K562 (cell line): ENCODE results near the gene SOCS6. TPM values are rescaled to one million over a fixed set of nuclear protein-coding genes. Genes with fewer than 3 reads are reported as not detected.

Source experiments
- ATAC-seq: fragments of 200-7000 bp; cut with Tn5 transposase; 3 replicates; pipeline ENCODE4 v1.9.1; 2020; ENCODE audit warnings: moderate library complexity
- BruUV-seq: library from RNA; stranded (reverse); fragments of 400-500 nt; replicated peaks from 2 replicates; lab custom pipeline; 2021; lab: Mats Ljungman, UMichigan
- CTCF ChIA-PET: fragments of 300-600 bp; formaldehyde crosslinking; extraction: SDS; loops from one replicate; lab custom pipeline; 2021; ENCODE audit warnings: low intra/inter-chr PET ratio; lab: Yijun Ruan, JAX
- POLR2A ChIA-PET: fragments of 300-600, 350-650 bp; sonication (Branson Sonifier 250); formaldehyde crosslinking; extraction: SDS; loops from one replicate; lab custom pipeline; 2021; ENCODE audit warnings: antibody characterized with exemption, inconsistent platforms; lab: Yijun Ruan, JAX
- DNase-seq, 4 experiments: peaks; one replicate each; pipeline versions ENCODE4 v3.0.0 to v3.0.0-alpha.2; 2011 to 2018; ENCODE audit warnings: low spot score in 3 of 4, mixed read lengths in 3 of 4; ENCODE audit errors: extremely low read depth in 1 of 4
- FAIRE-seq: peaks from 2 replicates; lab custom pipeline; 2011; peaks lifted over from hg19 to GRCh38; lab: Jason Lieb, UNC
- H2AFZ ChIP-seq: 2 replicates; pipeline ENCODE4 v1.6.0; 2011; ENCODE audit warnings: low read depth, low read length, control low read depth, inconsistent platforms
- H3K27ac ChIP-seq: fragments of 200-600 bp; 3 replicates; pipeline ENCODE4 v1.8.0; 2011; ENCODE audit warnings: low read depth, mild to moderate bottlenecking, control low read depth, inconsistent platforms, low read length, moderate library complexity, mixed read lengths; ENCODE audit errors: extremely low read depth
- H3K27me3 ChIP-seq, 2 experiments: fragments of 300-600 bp in 1 of 2; 2 replicates in 1 of 2; 3 replicates in 1 of 2; pipeline versions ENCODE4 v1.6.0 to v1.8.0; 2011; ENCODE audit warnings: inconsistent platforms in 2 of 2, low read length in 2 of 2, mild to moderate bottlenecking in 1 of 2, mixed read lengths in 1 of 2, moderate library complexity in 1 of 2; ENCODE audit not compliant: control insufficient read depth in 2 of 2, insufficient read depth in 2 of 2
- H3K36me3 ChIP-seq: fragments of 300-600 bp; 3 replicates; pipeline ENCODE4 v1.8.0; 2011; ENCODE audit warnings: mild to moderate bottlenecking, low read length, inconsistent platforms; ENCODE audit not compliant: control insufficient read depth, insufficient read depth
- H3K4me1 ChIP-seq, 2 experiments: fragments of 200-600 bp in 1 of 2; replicated peaks in 1 of 2; 2 replicates in 1 of 2; 3 replicates in 1 of 2; pipeline versions ENCODE4 v1.5.1 to v1.8.0; 2011; ENCODE audit warnings: inconsistent platforms in 2 of 2, low read length in 2 of 2, mild to moderate bottlenecking in 1 of 2, mixed read lengths in 1 of 2, moderate library complexity in 1 of 2; ENCODE audit not compliant: control insufficient read depth in 2 of 2, insufficient read depth in 2 of 2
- H3K4me2 ChIP-seq: 2 replicates; pipeline ENCODE4 v1.6.1; 2011; ENCODE audit warnings: low read length, control low read depth, inconsistent platforms, mixed read lengths; ENCODE audit not compliant: insufficient read depth
- H3K4me3 ChIP-seq: fragments of 200-600 bp; sonication (generic), shearing (Covaris generic); 2 replicates; pipeline ENCODE4 v1.5.1; 2016; ENCODE audit warnings: control low read depth, inconsistent platforms
- H3K79me2 ChIP-seq: fragments of 200-600 bp; 3 replicates; pipeline ENCODE4 v1.8.0; 2011; ENCODE audit warnings: low read length, inconsistent platforms; ENCODE audit not compliant: control insufficient read depth, insufficient read depth
- H3K9ac ChIP-seq, 2 experiments: 2 replicates each; pipeline versions ENCODE4 v1.6.0 to v1.6.1; 2011; ENCODE audit warnings: low read depth in 2 of 2, low read length in 2 of 2, control low read depth in 1 of 2, inconsistent platforms in 1 of 2, mild to moderate bottlenecking in 1 of 2, mixed read lengths in 1 of 2; ENCODE audit not compliant: insufficient read depth in 1 of 2
- H3K9me1 ChIP-seq: one replicate; pipeline ENCODE4 v1.6.0; 2011; ENCODE audit warnings: inconsistent platforms, mild to moderate bottlenecking, low read length, moderate library complexity; ENCODE audit not compliant: control insufficient read depth, insufficient read depth
- H3K9me3 ChIP-seq: replicated peaks from 2 replicates; pipeline ENCODE4 v1.5.1; 2011; ENCODE audit warnings: low read depth, low read length, inconsistent platforms; ENCODE audit not compliant: control insufficient read depth, insufficient read depth
- H4K20me1 ChIP-seq: replicated peaks from 2 replicates; pipeline ENCODE4 v1.6.1; 2011; ENCODE audit warnings: low read length, inconsistent platforms, mixed read lengths; ENCODE audit not compliant: control insufficient read depth, insufficient read depth
- ARNT ChIP-seq, 2 experiments: fragments of 450-650 bp; IDR thresholded peaks; 2 replicates each; pipeline ENCODE4 v1.6.1; 2016; ENCODE audit warnings: mild to moderate bottlenecking in 1 of 2
- BRD4 ChIP-seq: fragments of 200-600 bp; sonication (generic); IDR thresholded peaks from 2 replicates; pipeline ENCODE4 v1.6.1; 2017; ENCODE audit warnings: inconsistent platforms
- CBX2 ChIP-seq: fragments of 200-600 bp; sonication (generic); IDR thresholded peaks from one replicate; pipeline ENCODE4 v1.6.1; 2012; ENCODE audit warnings: mild to moderate bottlenecking, low read length, inconsistent platforms; ENCODE audit not compliant: insufficient read depth, poor library complexity, severe bottlenecking
- CHAMP1 ChIP-seq: fragments of 450-650 bp; IDR thresholded peaks from 2 replicates; pipeline ENCODE4 v1.6.1; 2016; ENCODE audit warnings: mild to moderate bottlenecking
- GATA2 ChIP-seq: sonication (generic); formaldehyde crosslinking; IDR thresholded peaks from 2 replicates; pipeline ENCODE4 v1.4.0; 2020; ENCODE audit warnings: mild to moderate bottlenecking, missing genetic modification reagents
- HNRNPUL1 ChIP-seq: fragments of 200-400 bp; formaldehyde crosslinking; IDR thresholded peaks from 2 replicates; pipeline ENCODE4 v1.6.1; 2017; ENCODE audit warnings: low read length
- KDM1A ChIP-seq, 2 experiments: fragments of 450-650 bp; IDR thresholded peaks; 2 replicates each; pipeline ENCODE4 v1.6.1; 2016; ENCODE audit warnings: mild to moderate bottlenecking in 2 of 2
- MAFF ChIP-seq: IDR thresholded peaks from 2 replicates; pipeline ENCODE4 v1.6.1; 2012; ENCODE audit warnings: low read length, improper control_type of control experiment
- MED1 ChIP-seq: sonication (generic); formaldehyde crosslinking; IDR thresholded peaks from 2 replicates; pipeline ENCODE4 v1.8.1; 2023; ENCODE audit warnings: missing genetic modification reagents, borderline replicate concordance
- RUNX1 ChIP-seq: sonication (generic); IDR thresholded peaks from 2 replicates; pipeline ENCODE4 v1.6.1; 2016; ENCODE audit warnings: antibody characterized with exemption, low read depth
- SAFB ChIP-seq: fragments of 200-400 bp; formaldehyde crosslinking; IDR thresholded peaks from 2 replicates; pipeline ENCODE4 v1.6.1; 2017; ENCODE audit warnings: low read depth, low read length, borderline replicate concordance
- ZNF217 ChIP-seq: sonication (generic); formaldehyde crosslinking; IDR thresholded peaks from 2 replicates; pipeline ENCODE4 v1.8.0; 2022; ENCODE audit warnings: mild to moderate bottlenecking, missing genetic modification reagents
- ZNF699 ChIP-seq: fragments of 250-450 bp; sonication (Bioruptor Pico); IDR thresholded peaks from 2 replicates; pipeline ENCODE4 v1.8.0; 2021; ENCODE audit warnings: mild to moderate bottlenecking, moderate library complexity; ENCODE audit not compliant: insufficient replicate concordance
- ZNF707 ChIP-seq: fragments of 250-450 bp; sonication (Bioruptor Pico); conservative IDR thresholded peaks from 2 replicates; pipeline ENCODE4 v1.8.0; 2022; ENCODE audit warnings: inconsistent platforms, mild to moderate bottlenecking, moderate library complexity
- ZNF740 ChIP-seq, 3 experiments: fragments of 200-800 bp in 1 of 3; sonication (Bioruptor generic) in 1 of 3; sonication (generic) in 1 of 3; formaldehyde crosslinking in 1 of 3; IDR thresholded peaks; 2 replicates each; pipeline versions ENCODE4 v1.6.1 to v1.8.0; 2016 to 2022; ENCODE audit warnings: mild to moderate bottlenecking in 2 of 3, missing compliant biosample characterization in 2 of 3, missing genetic modification characterization in 2 of 3, missing genetic modification reagents in 1 of 3
- WGBS: fragments of 100-300 bp; shearing (Covaris generic); methylation state at CpG from one replicate; pipeline ENCODE4 v1.1.6; 2016; ENCODE audit warnings: low coverage, mixed read lengths; ENCODE audit not compliant: insufficient coverage; ENCODE audit errors: missing lambda C conversion rate; 5-methylcytosine and 5-hydroxymethylcytosine counted together
- in situ Hi-C: fragments of 300-500 bp; cut with MboI; formaldehyde crosslinking; loops from 4 replicates; pipeline ENCODE4 v1.15.0; 2018; ENCODE audit warnings: inconsistent platforms, mixed read lengths
- intact Hi-C: fragments of 100-400 bp; cut with micrococcal nuclease; formaldehyde crosslinking; loops from 2 replicates; pipeline ENCODE4 v1.14.2; 2022
- polyA plus RNA-seq, 8 experiments: library from polyadenylated mRNA; depleted of rRNA in 4 of 8; stranded (reverse) in 5 of 8; unstranded in 3 of 8; fragments of >200 nt; fragmentation: Nextera tagmentation in 2 of 8; fragmentation: Illumina TruSeq in 1 of 8; extraction: Ambion mirVana in 2 of 8; extraction: Trizol in 1 of 8; gene quantifications; 2 replicates each; pipeline versions ENCODE4 v1.2.1 to v1.2.3, GENCODE V29; 2011 to 2014; ENCODE audit warnings: inconsistent platforms in 1 of 8, missing spikeins in 1 of 8
- total RNA-seq, 7 experiments: library from RNA; depleted of rRNA in 6 of 7; stranded (reverse); fragments of >200 nt in 6 of 7; fragmentation: Illumina TruSeq in 2 of 7; extraction: Trizol in 2 of 7; gene quantifications; 2 replicates each; pipeline versions ENCODE4 v1.2.1 to v1.2.3, GENCODE V29; 2011 to 2021; ENCODE audit warnings: low replicate concordance in 1 of 7

SOCS6 gene
- total and polyA plus RNA-seq, 9 of the 15 experiments (the other 6 are each of a cell fraction or from before 2014, with no cell fraction given): 2.5 to 7.1 (median 5.6) TPM

GRCh38 chr18:70362258-70362657, 73.4 kb downstream of the SOCS6 start:
- H3K27ac ChIP-seq: no peak overlapping the region
- WGBS: 38% methylated on average over 4 of the region's 4 CpGs
- DNase-seq (no peak), ATAC-seq (peak; percentile 58; the same call in 1 of the 3 replicates), FAIRE-seq (no peak)
- ChIA-PET CTCF (no interaction called here), POLR2A (interaction anchor here (0.9 kb wide), 1 partner anchor 60 kb away, joined by 3 read pairs; no protein-coding TSS in a partner anchor)
- H4K20me1 ChIP-seq: no peaks in the 10 kb centered on the region
- H2AFZ ChIP-seq: peak overlapping the region; percentile 38; the same call in 1 of the 2 replicates
- no peaks in the 10 kb centered on the region for H3K27me3 ChIP-seq
- no peak overlapping the region for H3K9ac ChIP-seq
- no TSS peak for BruUV-seq
- intact Hi-C loops: loop anchor here (10.0 kb wide), 1 partner anchor 67 kb away; no protein-coding TSS in a partner anchor
- TF ChIP-seq ZNF699 (no peak), BRD4 (no peak), RUNX1 (no peak), SAFB (no peak), HNRNPUL1 (no peak), CHAMP1 (no peak), ZNF740 (CRISPR knock-in tag; IDR thresholded peaks at IDR 0.05) (no peak), ZNF740 (tag; IDR thresholded peaks at IDR 0.05) (no peak), GATA2 (no peak), ARNT (IDR thresholded peaks at IDR 0.05) (no peak), MAFF (no peak), CBX2 (no peak), KDM1A (IDR thresholded peaks at IDR 0.05) (no peak), MED1 (no peak), ZNF707 (CRISPR knock-in tag) (no peak), ZNF217 (CRISPR knock-in tag) (no peak)
- TF ChIP-seq, all 486 proteins: peak for 0
- Histone ChIP-seq H3K36me3 (no peaks in the 10 kb centered on the region), H3K79me2 (no peaks in the 10 kb centered on the region), H3K4me2 (no peak overlapping the region), H3K9me3 (no peaks in the 10 kb centered on the region), H3K9me1 (no peaks in the 10 kb centered on the region), H3K4me1 (no peaks in the 10 kb centered on the region; a peak in 2 of 5 replicates), H3K4me3 (no peak overlapping the region)
- in situ Hi-C loops: no loop called here
